RKO (cell line): ENCODE measurements around the gene FCHSD2.

ENCODE experiments used
- DNase-seq: peaks from one replicate; pipeline ENCODE4 v3.0.0-alpha.2; 2016; ENCODE audit warnings: low spot score

Gene FCHSD2

DNA sequence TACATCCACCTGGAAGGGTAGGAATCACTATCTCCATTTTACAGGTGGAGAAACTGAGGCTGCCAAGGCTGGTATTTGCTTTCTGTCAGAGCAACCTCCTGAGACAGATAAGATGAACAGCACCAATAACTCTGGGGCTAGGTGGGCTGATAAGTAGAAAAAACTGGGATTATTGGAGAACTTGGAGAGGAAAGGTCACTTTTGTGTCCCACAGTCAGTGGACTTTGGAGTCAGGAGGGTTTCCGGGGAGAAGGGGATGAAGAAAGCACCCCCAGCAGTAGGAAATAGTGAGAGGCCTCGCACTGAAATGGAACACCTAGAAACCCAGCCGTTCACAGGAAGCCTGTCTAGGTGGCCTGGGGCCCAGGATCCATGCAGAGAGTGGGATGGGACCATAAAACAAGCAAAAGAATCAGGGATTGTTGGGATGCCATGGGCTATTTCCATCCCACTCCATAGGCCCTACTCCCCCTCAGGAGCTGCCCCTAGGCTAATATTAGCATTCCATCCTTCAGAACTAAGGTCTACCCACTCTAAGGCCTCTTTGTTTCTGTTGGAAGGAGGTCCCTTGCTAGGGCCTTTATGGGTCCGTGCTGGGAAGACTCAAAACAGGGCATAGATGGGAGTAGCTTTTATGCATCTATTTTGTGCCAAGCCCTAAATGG, 31.0 kb upstream of the FCHSD2 start:
- DNase-seq: no peak

DNA sequence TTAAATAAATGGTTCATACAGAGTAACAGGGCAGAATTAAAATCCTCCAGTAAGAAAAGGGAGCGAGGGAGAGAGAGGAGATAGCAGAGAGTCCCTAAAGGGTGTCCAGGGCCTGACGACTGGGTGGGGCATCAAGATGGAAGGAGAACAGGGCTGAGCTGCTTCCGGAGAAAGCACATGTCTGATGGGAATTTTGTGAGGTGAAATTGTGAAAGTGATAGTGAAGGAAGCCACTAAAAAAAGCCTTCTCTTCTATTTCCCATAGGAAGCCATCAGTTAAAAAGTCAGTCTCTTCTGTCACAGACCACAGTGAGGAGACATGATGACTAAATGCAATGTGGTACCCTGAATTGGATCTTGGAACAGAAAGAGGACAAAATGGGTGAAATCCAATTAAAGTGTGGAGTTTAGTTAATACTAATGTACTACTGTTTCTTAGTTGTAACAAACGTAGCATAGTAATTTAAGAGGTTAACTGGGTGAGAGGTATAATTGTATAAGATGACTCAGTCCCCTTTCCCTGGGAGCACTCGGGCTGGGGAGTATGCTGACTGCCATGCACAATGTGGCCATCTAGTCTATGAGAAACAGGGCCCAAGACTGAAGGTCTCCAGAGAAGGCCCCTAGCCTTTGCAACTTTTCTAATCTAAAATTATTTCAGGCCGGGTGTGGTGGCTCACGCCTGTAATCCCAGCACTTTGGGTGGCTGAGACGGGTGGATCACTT, 29.5 kb upstream of the FCHSD2 start:
- no peak for DNase-seq

DNA sequence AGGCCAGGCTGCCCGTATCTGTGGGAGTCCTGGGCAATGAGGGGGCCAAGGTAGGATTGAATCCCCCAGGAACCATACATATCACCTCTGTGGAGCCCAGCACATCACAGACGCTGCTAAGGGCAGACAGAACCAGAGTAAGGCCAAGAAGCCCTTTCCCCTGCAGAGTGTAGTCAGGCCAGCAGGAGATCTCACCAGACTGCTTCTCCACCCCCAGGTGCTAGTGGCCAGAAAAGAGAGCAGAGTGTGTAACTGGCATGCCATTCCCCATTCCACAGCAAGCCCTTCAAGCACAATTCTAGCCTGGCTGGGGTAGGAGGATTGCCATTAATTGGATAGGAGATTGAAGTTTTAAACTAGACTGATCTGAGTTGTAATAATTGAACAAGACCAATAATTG, 28.0 kb upstream of the FCHSD2 start:
- DNase-seq: no peak

DNA sequence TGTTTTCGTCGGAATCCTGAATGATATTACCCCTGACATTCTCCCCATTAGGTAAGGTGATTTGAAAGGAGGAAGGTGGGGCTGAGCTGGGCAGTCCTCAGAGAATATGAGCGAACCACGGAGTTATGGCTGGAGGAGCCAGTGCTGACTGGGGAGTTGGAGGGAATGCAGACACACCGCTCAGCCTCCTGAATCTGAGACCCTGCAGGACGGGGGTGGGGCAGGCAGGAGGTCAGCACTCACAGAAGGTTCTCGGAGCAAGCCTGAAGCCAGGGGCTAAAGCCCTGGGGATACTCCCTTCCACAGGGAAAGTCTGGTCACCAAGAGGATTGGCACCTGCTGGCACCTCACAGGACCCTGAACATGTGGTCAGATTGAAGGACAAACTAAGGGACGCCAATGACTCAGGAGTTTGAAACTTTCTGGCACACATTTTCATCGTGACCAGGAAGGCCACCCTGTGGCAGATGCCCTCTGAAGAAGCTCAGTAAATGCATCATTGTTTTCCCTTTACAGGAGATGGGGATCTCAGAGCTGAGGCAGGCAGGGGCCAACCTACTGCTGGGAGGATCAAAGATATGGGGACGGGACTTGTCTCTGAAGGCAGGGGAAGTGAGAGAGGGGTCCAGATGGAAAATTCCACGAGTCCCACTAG, 26.9 kb upstream of the FCHSD2 start:
- no peak for DNase-seq

DNA sequence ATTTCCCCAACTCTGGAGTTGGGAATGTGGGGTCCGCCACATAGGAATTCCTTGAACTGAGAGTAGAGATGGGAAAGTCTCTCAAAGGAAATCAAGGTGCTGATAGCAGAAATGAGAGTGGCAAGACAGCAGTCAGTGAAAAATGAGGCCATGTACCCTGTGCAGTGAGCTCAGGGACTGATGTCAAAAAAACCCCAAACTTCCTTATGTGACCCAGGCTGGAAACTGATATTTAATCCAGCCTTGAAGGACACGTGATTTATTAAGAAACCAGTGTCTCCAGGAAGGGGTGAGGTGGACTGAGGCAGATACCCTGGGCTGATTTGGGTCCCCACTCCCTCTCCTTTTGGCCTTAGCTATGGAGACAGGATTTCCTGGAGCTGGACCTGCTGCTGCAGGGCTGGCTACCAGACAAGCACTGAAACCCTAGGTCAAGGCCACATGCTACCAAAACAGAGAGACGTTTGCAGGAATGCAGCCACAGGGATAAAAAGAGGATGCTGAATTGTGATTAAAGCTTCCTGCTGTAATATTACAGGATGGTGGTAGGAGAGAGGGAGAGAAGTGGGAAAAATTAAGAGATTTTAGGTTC, 25.3 kb upstream of the FCHSD2 start:
- DNase-seq: no peak

DNA sequence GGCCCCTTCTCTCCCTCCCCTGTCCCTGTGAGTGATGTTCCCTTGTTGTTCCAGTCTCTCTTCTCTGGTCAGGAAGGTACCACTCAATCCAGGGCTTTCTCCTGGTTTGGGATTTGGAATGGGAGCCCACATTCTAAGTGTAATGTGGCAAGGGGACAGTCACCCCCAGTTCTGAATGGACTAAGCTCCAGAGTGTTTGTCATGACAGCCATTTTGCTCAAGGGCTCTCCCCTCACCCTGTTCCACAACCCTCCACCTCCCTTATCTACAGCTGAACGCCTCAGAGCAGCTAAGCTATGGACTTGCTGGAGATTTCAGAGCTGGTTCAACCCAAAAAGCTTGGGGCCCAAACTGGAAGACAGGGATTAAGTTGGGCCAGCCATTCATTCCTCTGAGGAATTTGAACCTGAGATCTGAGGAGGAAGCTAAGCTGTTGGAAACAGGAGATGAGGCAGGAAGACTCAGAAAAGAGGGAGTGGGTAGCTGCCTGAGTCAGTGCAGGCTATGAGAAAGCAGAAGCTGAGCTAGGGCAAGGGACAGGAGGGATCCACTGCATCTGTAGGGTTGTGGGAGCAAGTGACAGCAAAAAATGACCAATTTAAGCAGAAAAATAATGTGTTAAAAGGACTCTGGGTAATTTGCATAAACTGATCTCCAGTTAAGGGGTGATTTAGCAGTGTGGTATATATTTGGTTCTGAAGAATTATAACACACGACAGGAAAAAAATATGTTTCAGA, 22.9 kb upstream of the FCHSD2 start:
- no peak for DNase-seq

DNA sequence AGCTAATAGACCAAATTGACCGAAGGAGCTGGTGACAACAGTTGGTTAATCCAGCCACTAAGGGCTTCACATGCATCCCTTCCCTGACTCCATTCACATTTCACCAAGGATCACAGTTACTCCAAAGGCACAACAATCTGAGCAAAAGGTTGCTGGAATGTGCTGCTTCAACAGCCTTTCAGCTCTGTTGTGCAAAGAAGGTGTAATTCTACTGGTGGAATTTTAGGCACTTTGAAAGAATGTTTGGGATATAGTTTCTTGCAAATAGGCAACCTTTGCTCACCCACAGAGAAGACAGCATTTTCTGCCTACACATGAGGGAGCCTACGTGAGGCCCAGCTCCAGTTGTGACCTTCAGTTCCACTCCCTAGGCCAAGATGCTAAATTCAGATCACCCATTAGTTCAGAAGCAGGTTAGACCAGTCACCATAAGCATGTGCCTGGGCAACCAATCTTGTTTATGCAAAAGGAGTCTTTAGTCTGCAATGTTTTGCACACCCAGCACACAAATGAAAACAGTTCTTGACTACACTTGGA, 21.6 kb upstream of the FCHSD2 start:
- no peak for DNase-seq

DNA sequence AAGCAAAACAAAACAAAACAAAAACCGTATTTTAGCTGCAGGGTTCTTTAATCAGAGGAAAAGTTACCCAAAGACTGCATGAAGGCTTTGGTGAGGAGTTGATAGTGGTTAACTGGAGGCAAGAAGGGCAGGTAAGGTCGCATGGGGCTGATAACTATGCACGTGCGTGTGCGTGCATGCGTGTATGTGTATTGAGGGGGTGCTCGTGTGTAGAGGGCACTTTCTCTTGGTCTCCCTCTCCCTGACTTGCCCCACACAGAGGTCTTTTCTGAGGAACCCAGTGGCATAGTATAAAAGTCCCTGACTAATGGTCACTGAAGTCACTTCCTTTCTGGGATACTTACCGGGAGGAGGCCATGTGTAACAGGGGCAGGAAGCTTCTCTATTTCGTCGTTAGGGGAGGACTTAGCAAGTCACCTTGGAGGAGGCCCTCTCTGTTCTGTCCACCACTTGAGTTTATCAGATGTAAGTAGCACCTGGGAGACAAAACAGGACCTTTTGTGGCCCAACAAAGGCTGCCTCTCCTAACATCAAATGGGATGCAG, 20.1 kb upstream of the FCHSD2 start:
- no peak for DNase-seq

DNA sequence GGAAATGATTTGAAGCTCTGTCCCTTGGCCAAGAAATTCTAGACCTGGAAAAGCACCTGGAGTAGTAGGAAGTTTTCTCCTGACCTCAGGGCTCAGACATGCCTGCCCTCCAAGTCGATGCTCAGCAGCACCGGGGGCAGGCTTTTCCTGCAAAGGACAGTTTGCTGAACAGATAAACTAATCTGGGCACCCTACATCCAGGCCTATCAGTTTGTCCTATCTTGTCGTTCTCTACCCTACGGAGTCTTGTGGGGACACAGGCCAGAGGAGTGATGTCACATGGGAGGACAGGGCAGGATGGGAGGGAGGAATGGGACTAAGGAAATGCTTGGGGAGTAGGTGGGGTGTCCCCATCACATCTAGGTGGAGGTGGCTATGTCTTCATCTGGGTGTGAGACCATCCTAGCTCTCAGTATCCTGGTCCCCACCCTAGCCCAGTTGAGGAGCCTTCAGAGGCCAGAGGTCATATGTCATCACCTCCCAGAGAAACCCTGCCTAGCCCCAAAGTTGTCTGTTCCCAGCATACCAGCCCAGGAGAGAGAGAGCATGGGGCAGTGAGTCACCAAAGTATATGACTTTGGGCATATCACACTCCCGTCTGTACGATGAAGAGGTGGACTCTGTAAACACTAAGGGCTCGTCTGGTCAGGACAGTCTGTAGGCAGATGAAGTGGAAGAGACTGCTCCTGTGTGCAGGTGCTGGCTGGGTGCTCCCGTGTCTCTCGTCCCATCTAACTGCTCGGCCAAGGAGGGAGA, 18.1 kb upstream of the FCHSD2 start:
- DNase-seq: no peak

DNA sequence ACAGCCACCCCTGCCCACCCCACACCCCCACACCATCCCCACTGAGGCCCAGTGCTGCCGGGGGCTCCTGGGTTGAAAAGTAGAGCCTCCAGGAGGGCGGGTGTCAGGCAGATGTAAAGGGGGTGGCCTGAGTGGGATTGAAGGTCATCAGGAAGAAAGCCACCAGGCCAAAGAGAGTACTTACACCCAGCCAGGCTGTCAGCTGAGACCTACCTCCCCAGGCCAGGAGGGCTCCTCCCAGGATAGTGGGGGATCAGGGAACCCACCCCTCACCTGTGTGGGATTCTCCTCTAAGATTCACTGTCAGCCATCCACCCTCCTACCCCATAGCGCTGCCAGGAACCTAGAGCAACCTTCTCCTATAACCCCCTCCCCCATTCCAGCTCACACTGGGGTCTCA, 17.2 kb upstream of the FCHSD2 start:
- no peak for DNase-seq

DNA sequence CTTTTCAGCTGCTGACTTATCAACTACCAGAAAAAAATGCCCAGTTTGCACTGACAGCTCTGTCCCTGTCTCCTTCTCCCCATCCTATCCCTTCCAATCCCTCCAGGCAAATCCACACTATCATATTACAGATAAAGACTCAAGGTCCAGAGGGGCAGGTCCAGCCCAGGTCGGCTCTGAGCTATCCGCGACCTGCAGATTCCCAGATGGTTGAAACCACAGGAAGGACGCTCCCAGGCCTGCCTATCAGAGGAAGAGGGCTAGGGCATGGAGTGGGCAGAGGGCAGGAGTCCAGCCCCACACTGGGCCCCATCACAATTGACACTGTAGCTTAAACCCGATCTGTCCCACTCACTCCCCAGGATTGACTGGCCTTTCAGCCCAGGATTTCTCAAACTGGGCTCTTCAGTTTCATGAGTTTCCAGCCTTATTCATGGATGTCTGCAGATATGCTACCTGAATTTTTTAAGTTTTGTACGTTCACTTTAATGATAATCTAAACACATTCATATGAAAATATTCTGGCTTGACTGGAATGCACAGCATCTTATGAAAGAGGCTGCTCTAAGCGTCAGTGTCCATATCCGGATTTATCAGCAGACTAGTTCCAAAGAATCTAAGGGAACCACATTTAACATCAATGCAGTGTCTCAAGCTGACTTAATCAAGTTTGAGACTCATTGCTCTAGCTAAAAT, 16.4 kb upstream of the FCHSD2 start:
- no peak for DNase-seq

DNA sequence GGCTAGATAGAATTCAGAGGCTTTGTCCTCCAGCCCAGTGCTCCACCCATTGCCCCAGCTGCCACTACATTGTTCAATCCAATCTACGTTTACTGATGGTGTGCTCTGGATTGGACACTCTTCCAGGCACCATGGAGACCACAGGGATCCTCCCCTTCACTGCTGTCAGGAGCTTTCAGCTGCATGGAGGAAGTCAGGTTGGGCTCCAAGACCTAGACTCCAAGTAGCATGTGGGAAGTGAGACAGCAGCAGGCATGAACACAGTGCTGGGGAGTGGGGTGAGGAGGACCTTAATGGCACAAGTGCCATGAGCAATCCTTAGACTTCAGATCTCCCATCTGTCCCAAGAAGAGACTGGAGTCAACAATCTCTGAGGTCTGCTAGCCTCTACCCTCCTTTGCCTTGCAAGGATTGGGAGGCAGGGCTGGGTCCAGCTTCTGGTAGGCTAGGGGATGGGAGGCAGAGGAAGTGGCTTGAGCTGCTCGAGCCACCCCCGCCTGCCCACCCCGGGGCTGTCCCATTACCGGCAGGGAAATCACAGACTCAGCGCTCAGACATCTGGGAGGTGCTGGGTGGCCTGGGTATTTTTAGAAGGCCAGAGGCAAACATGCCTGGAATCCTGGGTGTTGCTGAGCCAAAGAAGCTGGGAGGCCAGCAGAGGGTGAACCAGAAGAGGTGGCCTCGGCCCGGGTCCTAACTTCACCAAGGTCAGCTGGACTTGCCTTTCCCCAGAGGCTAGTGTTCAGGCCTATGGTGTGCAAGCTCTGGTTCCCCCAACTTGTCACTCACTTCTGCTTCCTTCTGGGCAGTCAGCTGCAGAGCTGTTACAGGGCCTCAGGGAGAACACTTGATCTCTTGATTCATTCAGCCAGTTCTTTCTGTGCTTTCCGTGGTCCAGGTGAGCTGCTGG, 15.2 kb upstream of the FCHSD2 start:
- DNase-seq: no peak

DNA sequence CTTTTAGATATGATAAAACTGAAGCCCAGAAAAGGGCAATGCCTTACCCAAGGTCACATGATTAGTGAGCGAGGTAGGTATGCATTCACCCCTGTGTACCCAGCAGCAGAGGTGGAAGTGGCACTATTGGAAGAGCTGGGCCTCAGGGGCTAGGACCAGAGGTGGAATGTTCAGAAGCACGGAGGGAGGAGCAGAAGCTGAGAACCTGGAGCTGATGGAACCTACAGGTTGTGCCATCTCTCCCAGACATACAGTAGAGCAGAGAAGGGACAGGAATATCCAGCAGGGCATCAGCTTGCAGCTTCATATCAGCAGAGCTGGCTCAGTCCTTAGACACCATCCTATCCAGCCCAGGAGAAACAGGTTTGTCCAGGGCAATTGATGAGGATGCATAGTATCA, 14.6 kb upstream of the FCHSD2 start:
- DNase-seq: no peak

DNA sequence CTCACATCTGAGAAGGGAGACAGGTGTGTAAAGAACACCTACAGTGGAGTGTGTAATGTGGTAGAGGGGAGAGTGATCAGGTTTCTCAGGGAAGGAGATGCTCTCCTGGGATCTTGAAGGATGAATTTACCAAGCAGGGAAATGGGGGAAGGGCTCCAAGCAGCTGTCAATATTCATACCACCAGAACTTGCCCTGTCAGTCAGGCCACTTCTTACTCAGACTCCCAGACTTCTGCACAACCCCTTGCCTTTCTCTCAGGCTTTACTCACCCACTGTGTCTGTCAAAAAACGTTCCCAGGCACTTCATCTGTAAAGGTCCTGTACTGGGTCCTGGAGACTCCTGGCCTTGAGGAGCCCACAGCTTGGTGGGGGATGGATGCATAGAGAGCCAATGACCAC, 14.0 kb upstream of the FCHSD2 start:
- DNase-seq: no peak

DNA sequence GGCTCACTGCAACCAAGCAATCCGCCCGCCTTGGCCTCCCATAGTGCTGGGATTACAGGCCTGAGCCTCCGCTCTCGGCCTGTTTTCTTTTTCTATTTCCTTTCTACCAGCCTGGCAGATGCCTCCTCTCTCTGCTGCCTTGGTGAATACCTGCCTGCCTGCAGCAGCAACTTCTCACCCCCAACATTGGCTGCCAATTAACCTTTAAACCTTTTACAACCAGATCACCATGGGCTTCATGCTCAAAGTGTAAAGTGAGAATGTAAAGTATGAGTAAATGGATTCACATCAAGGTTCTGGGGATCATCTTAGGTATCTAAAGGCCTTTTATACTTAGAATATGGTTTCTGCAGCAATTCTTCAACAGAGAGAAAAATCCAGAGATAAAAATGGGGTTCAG, 13.0 kb upstream of the FCHSD2 start:
- no peak for DNase-seq

DNA sequence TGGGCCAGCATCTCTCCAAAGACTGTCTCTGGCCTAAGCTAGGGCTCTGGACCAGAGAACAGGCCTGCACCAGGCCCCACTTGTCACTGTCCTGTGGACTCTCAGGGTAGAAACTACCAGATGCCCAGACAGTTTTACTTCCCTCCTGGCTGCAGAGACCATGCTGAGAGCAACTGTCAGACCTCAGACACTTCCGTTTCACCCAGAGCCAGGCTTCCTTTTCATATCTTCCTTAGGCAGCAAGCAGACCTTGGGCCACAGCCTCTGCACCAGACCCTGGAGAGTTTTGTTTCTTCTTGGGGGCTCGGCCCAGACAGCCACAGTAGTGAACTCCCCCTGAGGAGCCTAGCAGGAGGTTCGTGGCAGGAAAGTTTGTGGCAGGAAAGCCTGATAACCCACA, 12.1 kb upstream of the FCHSD2 start:
- no peak for DNase-seq

DNA sequence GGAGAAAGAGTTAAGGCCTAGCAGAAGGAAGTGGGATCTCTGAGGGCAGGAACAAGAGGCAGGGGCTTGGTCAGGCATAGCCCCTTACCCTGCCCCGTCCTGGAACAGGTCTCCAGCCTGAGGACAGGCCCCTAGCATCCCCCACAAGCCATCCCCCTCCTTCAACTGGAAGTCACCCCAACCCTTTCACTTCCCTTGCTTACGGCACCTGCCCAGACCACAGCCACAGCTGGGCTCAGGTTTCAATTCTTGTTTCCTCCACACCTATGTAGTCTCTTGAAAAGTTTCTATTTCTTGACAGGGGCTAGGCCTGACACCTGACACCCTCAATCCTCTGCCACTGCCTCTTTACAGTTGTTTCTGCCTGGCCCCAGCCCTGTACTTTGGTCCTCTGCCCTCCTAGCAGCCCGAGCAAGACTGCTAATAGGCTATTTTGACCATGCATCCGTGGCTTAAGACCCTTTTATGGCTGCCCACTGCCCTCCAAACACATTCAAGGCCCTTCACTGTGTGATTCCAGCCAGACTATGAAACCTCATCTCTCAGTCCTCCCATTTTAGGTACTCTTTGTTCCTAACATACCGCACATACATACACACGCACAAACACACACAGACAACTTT, 10.9 kb upstream of the FCHSD2 start:
- no peak for DNase-seq

DNA sequence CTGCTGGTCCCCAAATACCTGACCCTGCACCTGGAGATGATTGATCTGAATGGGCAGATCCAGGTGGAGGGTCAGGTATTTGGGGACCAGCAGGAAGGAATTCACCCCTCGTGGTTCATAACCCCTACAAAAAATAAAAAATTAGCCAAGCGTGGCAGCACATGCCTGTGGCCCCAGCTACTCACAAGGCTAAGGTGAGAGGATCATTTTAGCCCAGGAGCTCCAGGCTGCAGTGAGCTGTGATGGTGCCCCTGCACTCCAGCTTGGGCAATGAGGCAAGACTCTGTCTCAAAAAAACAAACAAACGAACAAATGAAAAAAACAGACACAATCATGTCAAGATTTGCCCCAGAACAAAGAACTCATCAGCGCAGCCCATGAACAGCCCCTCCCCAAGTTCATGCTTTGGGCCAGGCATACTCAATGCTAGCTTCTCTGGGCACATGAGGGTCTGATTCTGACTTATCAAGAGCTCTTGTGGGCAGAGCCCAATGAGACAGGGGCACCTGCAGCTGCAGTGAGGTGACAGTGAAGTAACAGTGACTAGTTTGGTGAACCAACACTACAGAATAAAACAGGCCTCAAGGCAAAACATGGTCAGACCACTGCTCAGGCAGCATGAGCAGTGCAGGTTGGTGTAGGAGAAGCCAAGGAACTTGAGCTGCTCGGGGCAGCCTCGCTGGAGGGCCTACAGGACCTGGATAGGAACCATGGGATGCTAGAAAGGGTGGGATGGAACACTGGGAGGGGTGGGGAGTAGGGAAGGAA, 10.2 kb upstream of the FCHSD2 start:
- DNase-seq: no peak
